NCI-H82 treated with DMSO at 0.1 percent for 48 hours (cell line): Measurements from ENCODE around the gene SCGB1D2.

Experiments
- DNase-seq: peaks from one replicate; lab custom pipeline; 2025; ENCODE audit not compliant: unreplicated experiment; lab: John Stamatoyannopoulos, UW

Gene SCGB1D2

GRCh38 chr11:62256281-62256680 is 14.2 kb downstream of the SCGB1D2 start:
- no peak for DNase-seq

GRCh38 chr11:62260261-62260953 is 18.4 kb downstream of the SCGB1D2 start:
- no peak for DNase-seq

DNA sequence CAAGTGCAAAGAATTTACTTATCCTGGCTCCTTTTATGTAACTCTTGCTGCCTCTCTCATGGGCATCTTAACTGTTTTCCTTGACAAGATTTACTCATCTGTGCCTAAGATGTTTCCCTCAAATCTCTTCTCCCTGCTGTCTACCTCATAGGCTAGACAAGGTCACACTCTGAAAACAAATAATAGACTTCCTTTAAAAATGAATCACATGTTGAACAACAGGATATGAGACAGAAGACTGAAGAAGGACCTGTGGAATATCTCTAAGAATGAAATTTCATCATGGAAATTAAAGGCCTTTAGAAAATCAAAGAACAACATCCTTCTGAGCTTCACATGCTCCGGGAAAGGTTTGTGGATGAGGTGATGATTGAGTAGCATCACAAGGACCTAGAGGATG is 22.0 kb downstream of the SCGB1D2 start:
- no peak for DNase-seq

DNA sequence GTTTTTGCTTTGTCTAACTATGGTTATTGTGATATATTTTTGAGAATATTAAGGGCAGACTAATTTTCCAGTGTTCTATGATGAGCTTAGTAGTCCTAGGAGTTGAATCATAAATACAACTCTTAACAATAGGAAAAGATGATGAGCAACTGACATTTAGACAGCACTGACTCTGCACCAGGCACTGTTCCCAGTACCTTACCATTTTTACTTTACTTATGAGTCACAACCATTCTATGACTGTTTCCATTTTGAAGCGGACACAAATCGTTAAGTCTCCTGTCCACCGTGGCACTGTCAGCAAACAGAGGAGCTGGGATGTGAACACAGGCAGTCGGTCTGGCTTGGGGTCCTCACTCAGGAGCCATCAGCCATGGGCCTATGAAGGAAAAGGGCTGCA is 24.5 kb downstream of the SCGB1D2 start:
- no peak for DNase-seq

DNA sequence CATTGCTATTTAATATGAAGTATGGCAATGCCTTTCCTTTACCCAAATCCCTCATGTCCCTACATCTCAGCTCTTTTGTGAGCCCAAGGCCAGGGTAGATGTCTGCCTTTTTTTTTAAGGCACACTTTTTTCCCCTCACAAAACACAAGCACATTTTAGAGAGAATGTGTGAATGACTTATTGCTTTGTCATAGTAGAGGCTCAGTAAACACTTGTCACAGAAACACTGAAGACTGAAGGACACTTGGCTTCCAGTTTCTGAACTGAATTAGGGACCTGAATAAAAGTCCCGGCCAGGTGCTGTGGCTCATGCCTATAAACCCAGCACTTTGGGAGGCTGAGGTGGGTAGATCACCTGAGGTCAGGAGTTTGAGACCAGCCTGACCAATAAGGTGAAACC is 25.0 kb downstream of the SCGB1D2 start:
- no peak for DNase-seq

DNA sequence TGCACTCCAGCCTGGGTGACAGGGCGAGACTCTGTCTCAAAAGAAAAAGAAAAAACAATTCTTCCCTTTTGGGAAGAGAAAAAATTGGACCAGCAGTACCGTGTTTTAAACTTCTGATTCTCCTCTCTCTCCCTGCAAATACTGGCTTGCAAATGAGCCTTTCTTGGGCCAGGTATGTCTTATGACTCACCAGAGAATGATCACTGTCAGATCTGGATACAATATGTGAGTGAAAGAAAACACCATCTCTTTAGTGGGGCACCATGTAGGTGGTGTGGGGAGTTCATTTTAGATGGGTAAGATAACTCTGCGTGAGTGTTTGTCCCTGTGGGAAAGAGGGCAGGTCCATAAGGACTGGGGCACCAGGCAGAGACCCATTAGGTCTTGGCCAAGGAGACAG is 25.5 kb downstream of the SCGB1D2 start:
- no peak for DNase-seq

DNA sequence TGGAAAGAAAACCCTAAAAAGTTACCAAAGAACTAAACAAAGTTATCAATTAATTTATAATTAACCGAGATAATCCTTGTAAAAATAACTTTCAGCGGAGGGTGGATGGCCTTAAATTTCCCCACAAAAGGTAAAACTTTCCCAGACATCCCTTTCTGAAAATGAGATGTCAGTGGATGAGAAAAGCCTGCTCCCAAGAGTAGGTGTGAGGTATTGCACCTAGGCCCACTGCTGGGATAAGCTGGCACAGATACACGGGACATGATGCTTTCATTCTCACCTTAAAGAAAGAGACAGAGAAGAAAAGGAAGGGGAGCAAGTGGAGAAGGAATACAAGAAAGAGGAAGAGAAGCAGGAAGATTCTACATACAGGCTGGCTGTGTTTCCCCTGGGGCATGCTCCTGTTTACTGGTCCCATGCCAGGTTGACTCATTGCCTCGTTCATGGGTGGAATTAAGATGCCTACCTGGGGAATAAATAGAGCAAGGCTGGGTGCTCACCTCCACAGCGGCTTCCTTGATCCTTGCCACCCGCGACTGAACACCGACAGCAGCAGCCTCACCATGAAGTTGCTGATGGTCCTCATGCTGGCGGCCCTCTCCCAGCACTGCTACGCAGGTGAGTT is 27.7 kb downstream of the SCGB1D2 start, which contains the start of gene SCGB2A2:
Gene SCGB2A2 (plus strand): TSS at position 505 of the 625 bp plus-strand sequence. CDS start 59 bp downstream, at position 564.
- no peak for DNase-seq

- no peak for DNase-seq
Observed at GRCh38 chr11:62273284-62273683, 31.2 kb downstream of the SCGB1D2 start.

DNA sequence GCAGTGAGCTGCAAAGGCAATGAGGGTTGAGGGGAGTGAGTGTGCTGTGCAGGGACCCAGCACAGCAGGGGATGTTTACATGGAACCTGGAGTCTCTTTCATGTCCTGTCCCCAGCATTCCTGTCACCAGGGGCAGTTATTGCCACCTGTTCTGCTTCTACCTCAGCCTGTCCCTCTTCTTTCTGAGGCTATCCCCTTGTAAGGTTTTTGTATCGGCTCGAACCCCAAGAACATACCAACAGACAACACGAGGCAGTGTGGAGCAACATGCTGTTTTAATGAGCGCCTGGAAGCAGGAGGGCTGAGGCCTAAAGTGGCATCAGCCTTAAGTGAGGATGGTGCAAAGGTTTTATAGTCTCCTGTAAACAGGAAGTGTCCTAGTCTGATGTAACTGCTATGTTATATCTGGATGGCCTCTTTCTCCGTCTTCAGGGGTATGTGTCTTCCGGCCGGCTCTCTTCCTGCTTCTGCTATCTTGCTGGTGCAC is 31.8 kb downstream of the SCGB1D2 start:
- no peak for DNase-seq

DNA sequence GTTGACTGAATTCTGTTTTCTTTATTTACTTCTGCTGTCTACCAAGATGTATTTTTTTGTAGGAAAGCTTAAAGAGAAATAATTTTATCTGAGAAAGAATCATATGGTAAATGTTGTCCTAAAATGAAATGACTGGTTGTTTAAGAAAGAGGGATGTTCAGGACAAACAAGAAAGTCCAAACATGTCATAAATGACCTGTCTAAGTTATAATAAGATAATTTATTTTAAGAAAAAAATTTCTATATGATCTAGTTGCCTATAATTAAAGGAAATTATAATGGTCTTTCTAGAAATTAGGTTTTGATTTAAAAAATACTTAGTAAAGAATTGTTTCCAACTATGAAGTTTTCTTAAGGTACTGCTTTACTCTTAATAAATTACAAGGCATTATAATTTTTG is 38.4 kb downstream of the SCGB1D2 start:
- no peak for DNase-seq
